Lower leg skin (tissue), 3 donors: ENCODE measurements around the gene TPM4.

Experiments used
- CTCF ChIP-seq, 3 donors: fragments of 450-650 bp; IDR thresholded peaks; one replicate each; pipeline ENCODE4 v1.5.1; 2016; ENCODE audit warnings: antibody characterized with exemption in 3 of 3, mild to moderate bottlenecking in 3 of 3, moderate library complexity in 2 of 3
- POLR2A ChIP-seq, 2 donors: fragments of 450-650 bp; IDR thresholded peaks; one replicate each; pipeline ENCODE4 v1.6.1; 2016 to 2017; ENCODE audit warnings: antibody characterized with exemption in 2 of 2, mild to moderate bottlenecking in 1 of 2, moderate library complexity in 1 of 2

- TF ChIP-seq CTCF (IDR thresholded peaks at IDR 0.05) (no peak), POLR2A (IDR thresholded peaks at IDR 0.05) (no peak)
Observed at GRCh38 chr19:16077984-16078758, 1.9 kb downstream of the TPM4 start.
